HG02938 (cell line): ENCODE measurements around the gene MEI1.
"Not testable (repeated sequence)": the region's sequence is repeated elsewhere in the genome, so short reads cannot be mapped to it uniquely, and the experiment has no call there.

Source experiments
- ATAC-seq: cut with Tn5 transposase; IDR thresholded peaks from one replicate; pipeline ENCODE4 v1.9.1; 2021; ENCODE audit warnings: mild to moderate bottlenecking, moderate library complexity; ENCODE audit not compliant: unreplicated experiment

Gene MEI1

GRCh38 chr22:41676134-41676533, 23.2 kb upstream of the MEI1 start:
- no peak for ATAC-seq

- ATAC-seq, result no peak
Observed at GRCh38 chr22:41681616-41682015, 17.7 kb upstream of the MEI1 start.

GRCh38 chr22:41682033-41682807, 17.1 kb upstream of the MEI1 start:
- peak; percentile 61 for ATAC-seq

GRCh38 chr22:41683052-41683451, 16.3 kb upstream of the MEI1 start:
- no peak for ATAC-seq

GRCh38 chr22:41683616-41684015, 15.7 kb upstream of the MEI1 start:
- ATAC-seq, result no peak

GRCh38 chr22:41684194-41684593, 15.1 kb upstream of the MEI1 start:
- ATAC-seq, result no peak

GRCh38 chr22:41686890-41687289, 12.4 kb upstream of the MEI1 start:
- not testable (repeated sequence) for ATAC-seq

GRCh38 chr22:41687901-41688364, 11.4 kb upstream of the MEI1 start:
- ATAC-seq, result no peak

- peak; percentile 84 for ATAC-seq
Observed at GRCh38 chr22:41688365-41689211, 10.7 kb upstream of the MEI1 start, which contains the start of gene SNU13. SNU13 (minus strand) TSS chr22:41688867; CDS start chr22:41688796, 71 bp downstream.

GRCh38 chr22:41690476-41690875, 8.8 kb upstream of the MEI1 start:
- ATAC-seq, result no peak

- ATAC-seq, result no peak
Observed at GRCh38 chr22:41695211-41695610, 4.1 kb upstream of the MEI1 start.

GRCh38 chr22:41696703-41697102, 2.6 kb upstream of the MEI1 start:
- ATAC-seq, result no peak

GRCh38 chr22:41697126-41697775, 2.1 kb upstream of the MEI1 start:
- no peak for ATAC-seq

GRCh38 chr22:41700108-41700364, 733 bp downstream of the MEI1 start:
- ATAC-seq, result no peak

GRCh38 chr22:41702763-41703162, 3.5 kb downstream of the MEI1 start:
- no peak for ATAC-seq

GRCh38 chr22:41709341-41709740, 10.0 kb downstream of the MEI1 start:
- no peak for ATAC-seq

GRCh38 chr22:41713004-41713403, 13.7 kb downstream of the MEI1 start:
- no peak for ATAC-seq

- no peak for ATAC-seq
Observed at GRCh38 chr22:41722496-41722895, 23.2 kb downstream of the MEI1 start.

- ATAC-seq, result no peak
Observed at GRCh38 chr22:41725510-41726110, 26.3 kb downstream of the MEI1 start.

- ATAC-seq, result no peak
Observed at GRCh38 chr22:41731609-41732008, 32.3 kb downstream of the MEI1 start.

- no peak for ATAC-seq
Observed at GRCh38 chr22:41732096-41732772, 32.9 kb downstream of the MEI1 start.
